ENCODE measurements around the gene KCNB1. TPM values are rescaled to one million over a fixed set of nuclear protein-coding genes. Genes with fewer than 3 reads are reported as not detected.
"Not testable (repeated sequence)": the region's sequence is repeated elsewhere in the genome, so short reads cannot be mapped to it uniquely, and the experiment has no call there.

KCNB1 gene
- total and polyA plus RNA-seq, 2 experiments from 2014 or later, result 0.06 to 0.10 TPM

GRCh38 chr20:49316704-49317103 lies 165.8 kb downstream of the KCNB1 start:
- H3K27ac ChIP-seq, result no peak overlapping the region
- TF ChIP-seq, protein P1, sequence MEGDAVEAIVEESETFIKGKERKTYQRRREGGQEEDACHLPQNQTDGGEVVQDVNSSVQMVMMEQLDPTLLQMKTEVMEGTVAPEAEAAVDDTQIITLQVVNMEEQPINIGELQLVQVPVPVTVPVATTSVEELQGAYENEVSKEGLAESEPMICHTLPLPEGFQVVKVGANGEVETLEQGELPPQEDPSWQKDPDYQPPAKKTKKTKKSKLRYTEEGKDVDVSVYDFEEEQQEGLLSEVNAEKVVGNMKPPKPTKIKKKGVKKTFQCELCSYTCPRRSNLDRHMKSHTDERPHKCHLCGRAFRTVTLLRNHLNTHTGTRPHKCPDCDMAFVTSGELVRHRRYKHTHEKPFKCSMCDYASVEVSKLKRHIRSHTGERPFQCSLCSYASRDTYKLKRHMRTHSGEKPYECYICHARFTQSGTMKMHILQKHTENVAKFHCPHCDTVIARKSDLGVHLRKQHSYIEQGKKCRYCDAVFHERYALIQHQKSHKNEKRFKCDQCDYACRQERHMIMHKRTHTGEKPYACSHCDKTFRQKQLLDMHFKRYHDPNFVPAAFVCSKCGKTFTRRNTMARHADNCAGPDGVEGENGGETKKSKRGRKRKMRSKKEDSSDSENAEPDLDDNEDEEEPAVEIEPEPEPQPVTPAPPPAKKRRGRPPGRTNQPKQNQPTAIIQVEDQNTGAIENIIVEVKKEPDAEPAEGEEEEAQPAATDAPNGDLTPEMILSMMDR (IDR thresholded peaks at IDR 0.05; ENCODE audit: low read depth, low read length), result no peak
- no peaks in the 10 kb centered on the region for H3K4me1 ChIP-seq (ENCODE audit: low read depth)
- no peaks in the 10 kb centered on the region for H3K9me3 ChIP-seq (ENCODE audit: low read depth)
- peaks cover 71% of the 10 kb centered on the region for H3K27me3 ChIP-seq
- H3K4me3 ChIP-seq, result no peak overlapping the region
- H3K36me3 ChIP-seq, result no peaks in the 10 kb centered on the region
- DNase-seq (ENCODE audit: low read depth in 1 of 2, low spot score in 1 of 2), result no peak

- no peak overlapping the region for H3K27ac ChIP-seq
- H3K27me3 ChIP-seq, result peaks cover 65% of the 10 kb centered on the region
- H3K4me3 ChIP-seq, result no peak overlapping the region
- no peaks in the 10 kb centered on the region for H3K4me1 ChIP-seq (ENCODE audit: low read depth)
- H3K36me3 ChIP-seq, result no peaks in the 10 kb centered on the region
- TF ChIP-seq, protein P1 (IDR thresholded peaks at IDR 0.05; ENCODE audit: low read depth, low read length), result no peak
- no peak for DNase-seq (ENCODE audit: low read depth in 1 of 2, low spot score in 1 of 2)
- H3K9me3 ChIP-seq (ENCODE audit: low read depth), result no peaks in the 10 kb centered on the region
Observed at GRCh38 chr20:49315580-49315979, 166.9 kb downstream of the KCNB1 start.

- not testable (repeated sequence) for H3K4me3 ChIP-seq; H3K4me1 ChIP-seq (ENCODE audit: low read depth); H3K27ac ChIP-seq; DNase-seq (ENCODE audit: low read depth in 1 of 2, low spot score in 1 of 2); H3K9me3 ChIP-seq (ENCODE audit: low read depth); H3K36me3 ChIP-seq
- peaks cover 50% of the 10 kb centered on the region for H3K27me3 ChIP-seq
Observed at GRCh38 chr20:49314052-49314451, 168.4 kb downstream of the KCNB1 start.

Other genes starting within 250 kb of the KCNB1 start
- gene ZNFX1, start 204.6 kb downstream of the KCNB1 start, total RNA-seq, result 5.9 and 8.2 TPM in 2 replicates
- 5.0 and 6.2 TPM in 2 replicates for gene ZNFX1, start 204.6 kb downstream of the KCNB1 start, polyA plus RNA-seq
- 5.3 and 7.8 TPM in 2 replicates for gene PTGIS, start 85.5 kb upstream of the KCNB1 start, total RNA-seq
- 2.1 and 6.1 TPM in 2 replicates for gene PTGIS, start 85.5 kb upstream of the KCNB1 start, polyA plus RNA-seq
- 26.5 and 27.4 TPM in 2 replicates for gene B4GALT5, start 231.2 kb upstream of the KCNB1 start, total RNA-seq
- 11.5 and 18.0 TPM in 2 replicates for gene B4GALT5, start 231.2 kb upstream of the KCNB1 start, polyA plus RNA-seq

Data from cardiac muscle cell (in vitro differentiated cells and primary cell).